Natural killer cell (primary cell): ENCODE measurements around the gene SLC25A48. TPM values are rescaled to one million over a fixed set of nuclear protein-coding genes. Genes with fewer than 3 reads are reported as not detected.

Experiments used
- ATAC-seq, 3 donors: fragments of 150-1000 bp in 2 of 3; fragments of 200-7000 bp in 1 of 3; cut with Tn5 transposase; 1 replicate in 1 of 3; 2 replicates in 2 of 3; pipeline ENCODE4 v1.10.0; 2021; ENCODE audit warnings: mild to moderate bottlenecking in 2 of 3, moderate library complexity in 2 of 3
- DNase-seq, 2 donors: peaks; one replicate each; pipeline versions ENCODE4 v3.0.0 to v3.0.0-alpha.2; 2013 to 2021; ENCODE audit warnings: mixed read lengths in 1 of 2
- H3K27ac ChIP-seq: one replicate; pipeline ENCODE4 v1.5.1; 2013; ENCODE audit warnings: mild to moderate bottlenecking, low read length
- H3K27me3 ChIP-seq: one replicate; pipeline ENCODE4 v1.6.1; 2013; ENCODE audit warnings: low read length; ENCODE audit not compliant: control insufficient read depth, insufficient read depth
- H3K36me3 ChIP-seq: one replicate; pipeline ENCODE4 v1.6.1; 2013; ENCODE audit warnings: low read length; ENCODE audit not compliant: control insufficient read depth, insufficient read depth
- H3K4me1 ChIP-seq: one replicate; pipeline ENCODE4 v1.6.1; 2013; ENCODE audit warnings: low read length; ENCODE audit not compliant: control insufficient read depth, insufficient read depth
- H3K4me3 ChIP-seq: one replicate; pipeline ENCODE4 v1.5.1; 2013; ENCODE audit warnings: low read length
- H3K9me3 ChIP-seq: one replicate; pipeline ENCODE4 v1.6.1; 2013; ENCODE audit warnings: low read length; ENCODE audit not compliant: control insufficient read depth, insufficient read depth
- H3K27ac Mint-ChIP-seq, 2 donors: one replicate each; pipeline ENCODE4 v1.8.0; 2022; ENCODE audit warnings: mild to moderate bottlenecking in 2 of 2, mixed read lengths in 2 of 2, moderate library complexity in 1 of 2
- H3K27me3 Mint-ChIP-seq, 2 donors: one replicate each; pipeline ENCODE4 v1.8.0; 2022; ENCODE audit warnings: low read depth in 2 of 2, mixed read lengths in 2 of 2
- H3K36me3 Mint-ChIP-seq: one replicate; pipeline ENCODE4 v1.8.0; 2022; ENCODE audit warnings: mixed read lengths
- H3K4me1 Mint-ChIP-seq, 2 donors: one replicate each; pipeline ENCODE4 v1.8.0; 2022; ENCODE audit warnings: mixed read lengths in 2 of 2
- H3K4me3 Mint-ChIP-seq: one replicate; pipeline ENCODE4 v1.8.0; 2022; ENCODE audit warnings: mild to moderate bottlenecking, moderate library complexity, mixed read lengths
- H3K9me3 Mint-ChIP-seq, 2 donors: one replicate each; pipeline ENCODE4 v1.8.0; 2022; ENCODE audit warnings: mixed read lengths in 2 of 2
- CTCF ChIP-seq: fragments of 200-600 bp; IDR thresholded peaks from one replicate; pipeline ENCODE4 v1.8.0; 2022; ENCODE audit warnings: antibody characterized with exemption
- WGBS: methylation state at CpG from one replicate; pipeline ENCODE4 v1.1.7; 2013; ENCODE audit warnings: missing lambda C conversion rate; ENCODE audit not compliant: insufficient coverage; 5-methylcytosine and 5-hydroxymethylcytosine counted together
- intact Hi-C: fragments of 100-400 bp; cut with micrococcal nuclease; formaldehyde crosslinking; loops from one replicate; pipeline ENCODE4 v1.14.2; 2022
- total RNA-seq, 4 donors: library from RNA; stranded (reverse); fragments of 120-200 nt in 1 of 4; gene quantifications; one replicate each; pipeline versions ENCODE4 v1.2.3 to v1.2.4, GENCODE V29; 2013 to 2022

Gene SLC25A48
- total RNA-seq, 3 donors from 2014 or later (not counting 1 experiment from before 2014, with no cell fraction given) = not detected

- Mint-ChIP-seq H3K9me3 (no peaks in the 10 kb centered on the region), H3K27me3 (peaks cover 0 to 5% of the 10 kb centered on the region in 2 donors), H3K4me1 (no peaks in the 10 kb centered on the region), H3K4me3 (no peak overlapping the region), H3K36me3 (no peaks in the 10 kb centered on the region), H3K27ac (no peak overlapping the region)
- no peaks in the 10 kb centered on the region for H3K9me3 ChIP-seq
- H3K27me3 ChIP-seq = no peaks in the 10 kb centered on the region
- H3K4me1 ChIP-seq = no peaks in the 10 kb centered on the region
- H3K27ac ChIP-seq = no peak overlapping the region
- H3K4me3 ChIP-seq = no peak overlapping the region
- H3K36me3 ChIP-seq = no peaks in the 10 kb centered on the region
- DNase-seq (no peak), ATAC-seq (no peak)
- no CpG with 5 or more reads among the region's 1 CpG for WGBS
- TF ChIP-seq CTCF = no peak
- intact Hi-C loops = no loop called here
These were observed 27.2 kb downstream of the SLC25A48 start for GRCh38 chr5:135861641-135862040.

- intact Hi-C loops = no loop called here
- Mint-ChIP-seq H3K27ac (no peak overlapping the region), H3K4me1 (no peaks in the 10 kb centered on the region), H3K27me3 (peaks cover 0 to 5% of the 10 kb centered on the region in 2 donors), H3K9me3 (no peaks in the 10 kb centered on the region), H3K36me3 (no peaks in the 10 kb centered on the region), H3K4me3 (no peak overlapping the region)
- no peaks in the 10 kb centered on the region for H3K9me3 ChIP-seq
- no peaks in the 10 kb centered on the region for H3K4me1 ChIP-seq
- H3K27ac ChIP-seq = no peak overlapping the region
- DNase-seq = no peak
- H3K27me3 ChIP-seq = no peaks in the 10 kb centered on the region
- no peak for ATAC-seq
- no peaks in the 10 kb centered on the region for H3K36me3 ChIP-seq
- no peak for TF ChIP-seq CTCF
- no peak overlapping the region for H3K4me3 ChIP-seq
These were observed 27.6 kb downstream of the SLC25A48 start for GRCh38 chr5:135862086-135862485.

GRCh38 chr5:135862744-135863143 lies 28.3 kb downstream of the SLC25A48 start:
- no peaks in the 10 kb centered on the region for H3K9me3 ChIP-seq
- no peak overlapping the region for H3K4me3 ChIP-seq
- H3K27me3 Mint-ChIP-seq = peaks cover 2 to 5% of the 10 kb centered on the region in 2 donors
- no peaks in the 10 kb centered on the region for H3K4me1 Mint-ChIP-seq
- 95% methylated on average over 2 of the region's 2 CpGs for WGBS
- TF ChIP-seq CTCF = no peak
- ATAC-seq (no peak), DNase-seq (no peak)
- no peak overlapping the region for H3K4me3 Mint-ChIP-seq
- no peaks in the 10 kb centered on the region for H3K27me3 ChIP-seq
- intact Hi-C loops = no loop called here
- H3K36me3 Mint-ChIP-seq = no peaks in the 10 kb centered on the region
- no peaks in the 10 kb centered on the region for H3K4me1 ChIP-seq
- no peak overlapping the region for H3K27ac Mint-ChIP-seq
- H3K9me3 Mint-ChIP-seq = no peaks in the 10 kb centered on the region
- no peak overlapping the region for H3K27ac ChIP-seq
- no peaks in the 10 kb centered on the region for H3K36me3 ChIP-seq
